ENCODE measurements around the gene CPT1A.

DNA sequence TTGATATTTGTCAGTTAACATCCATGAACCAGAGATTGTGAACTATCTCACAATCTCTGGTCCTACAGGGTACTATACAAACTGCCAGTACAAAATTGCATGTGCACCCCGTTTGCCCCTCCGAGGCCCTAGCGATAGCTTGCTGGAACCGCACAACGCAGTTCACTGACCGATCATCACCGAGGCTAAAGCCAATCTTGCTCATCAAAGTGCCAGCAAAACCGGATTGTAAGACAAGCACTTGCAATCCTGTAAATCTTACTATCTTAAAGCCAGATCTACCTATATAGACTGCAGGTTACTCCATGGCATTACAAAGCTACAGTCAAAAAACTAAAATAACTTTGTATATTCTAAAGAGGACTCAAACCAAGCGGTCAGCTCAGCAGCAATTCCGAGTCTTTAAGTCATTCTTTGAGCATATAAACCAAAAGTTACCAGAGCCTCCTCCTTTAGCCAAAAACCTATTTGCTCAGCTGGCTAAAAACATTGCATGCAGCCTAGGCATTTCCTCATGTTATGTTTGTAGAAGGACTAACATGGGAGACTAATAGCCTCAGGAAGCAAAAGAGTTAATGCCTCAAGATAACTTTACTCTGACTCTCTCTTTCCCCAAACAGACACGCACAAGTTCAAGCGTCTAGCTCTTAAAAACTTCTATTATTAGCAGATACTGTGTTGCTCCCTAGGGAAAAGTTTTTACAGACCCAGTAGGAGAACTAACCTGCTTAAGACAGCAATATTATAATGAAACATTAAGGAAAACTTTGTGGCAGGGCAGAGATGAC is 30.7 kb upstream of the CPT1A start:
- TF ChIP-seq POLR2A (IDR thresholded peaks at IDR 0.05) (no peak), EP300 (IDR thresholded peaks at IDR 0.05) (no peak), CTCF (IDR thresholded peaks at IDR 0.05) (no peak), POLR2AphosphoS5 (IDR thresholded peaks at IDR 0.05) (no peak)

Measured in sigmoid colon (tissue), 4 donors.